Ecto neural progenitor cell (in vitro differentiated cells): ENCODE data around the gene CCDC18.
"Not testable (repeated sequence)": the region's sequence is repeated elsewhere in the genome, so short reads cannot be mapped to it uniquely, and the experiment has no call there.

Source experiments
- DNase-seq: peaks from one replicate; pipeline ENCODE4 v3.0.0-alpha.2; 2018; ENCODE audit warnings: low spot score

CCDC18 gene

GRCh38 chr1:93237021-93237420, 56.5 kb downstream of the CCDC18 start:
- no peak for DNase-seq

GRCh38 chr1:93238425-93238824, 57.9 kb downstream of the CCDC18 start:
- no peak for DNase-seq

- no peak for DNase-seq
Observed at GRCh38 chr1:93239863-93240262, 59.3 kb downstream of the CCDC18 start.

- not testable (repeated sequence) for DNase-seq
Observed at GRCh38 chr1:93243233-93243632, 62.7 kb downstream of the CCDC18 start.

- DNase-seq: no peak
Observed at GRCh38 chr1:93244298-93245069, 64.0 kb downstream of the CCDC18 start.

GRCh38 chr1:93251966-93252365, 71.4 kb downstream of the CCDC18 start:
- DNase-seq: no peak

- DNase-seq: no peak
Observed at GRCh38 chr1:93252598-93252997, 72.1 kb downstream of the CCDC18 start.

- no peak for DNase-seq
Observed at GRCh38 chr1:93253516-93253915, 73.0 kb downstream of the CCDC18 start.

GRCh38 chr1:93255222-93256079, 74.9 kb downstream of the CCDC18 start:
- DNase-seq: no peak

GRCh38 chr1:93256433-93256832, 75.9 kb downstream of the CCDC18 start:
- no peak for DNase-seq

- no peak for DNase-seq
Observed at GRCh38 chr1:93257889-93258288, 77.4 kb downstream of the CCDC18 start.

GRCh38 chr1:93260726-93261125, 80.2 kb downstream of the CCDC18 start:
- not testable (repeated sequence) for DNase-seq

- no peak for DNase-seq
Observed at GRCh38 chr1:93262645-93263044, 82.1 kb downstream of the CCDC18 start.

- DNase-seq: not testable (repeated sequence)
Observed at GRCh38 chr1:93268888-93269287, 88.4 kb downstream of the CCDC18 start.

GRCh38 chr1:93275262-93275633, 94.7 kb downstream of the CCDC18 start:
- not testable (repeated sequence) for DNase-seq

GRCh38 chr1:93275634-93276295, 95.2 kb downstream of the CCDC18 start:
- DNase-seq: no peak

- DNase-seq: not testable (repeated sequence)
Observed at GRCh38 chr1:93277530-93277929, 97.0 kb downstream of the CCDC18 start.

- DNase-seq: no peak
Observed at GRCh38 chr1:93283496-93283895, 103.0 kb downstream of the CCDC18 start.

- DNase-seq: no peak
Observed at GRCh38 chr1:93288558-93288957, 108.0 kb downstream of the CCDC18 start.

- DNase-seq: no peak
Observed at GRCh38 chr1:93296555-93297154, 116.1 kb downstream of the CCDC18 start.

- no peak for DNase-seq
Observed at GRCh38 chr1:93301131-93301530, 120.6 kb downstream of the CCDC18 start.

GRCh38 chr1:93302078-93302477, 121.6 kb downstream of the CCDC18 start:
- DNase-seq: no peak
